Measurements from ENCODE around the gene ZNF653. TPM values are rescaled to one million over a fixed set of nuclear protein-coding genes. Genes with fewer than 3 reads are reported as not detected.
"Not testable (repeated sequence)": the region's sequence is repeated elsewhere in the genome, so short reads cannot be mapped to it uniquely, and the experiment has no call there.

Gene ZNF653
- total RNA-seq, 1 donor from 2014 or later: 5.7 TPM

DNA sequence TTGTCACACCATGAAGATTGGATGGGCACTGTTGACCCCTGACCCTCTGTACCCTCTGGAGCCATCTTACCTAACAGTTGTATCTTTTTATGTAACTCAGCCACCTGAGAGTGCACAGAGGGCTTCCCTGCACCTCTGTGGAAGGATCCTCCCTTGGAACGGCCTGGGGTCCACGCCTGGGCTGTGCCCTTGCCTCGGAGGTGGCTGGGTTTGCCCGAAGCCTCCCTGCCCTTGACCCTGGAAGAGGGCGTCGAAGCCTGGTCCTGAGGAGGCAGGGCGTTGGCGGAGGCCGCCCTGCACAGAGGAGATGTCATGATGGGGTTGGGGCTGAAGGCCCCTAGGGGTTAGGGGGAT lies 71.0 kb downstream of the ZNF653 start:
- Histone ChIP-seq H3K27me3 (ENCODE audit: control insufficient read depth in 3 of 3, insufficient read depth in 3 of 3, low read length in 3 of 3) (peaks cover 0 to 6% (median 0%) of the 10 kb centered on the region in 3 donors), H3K9me3 (ENCODE audit: control insufficient read depth in 3 of 3, low read length in 3 of 3) (no peaks in the 10 kb centered on the region), H3K9ac (ENCODE audit: low read depth in 1 of 3, low read length in 3 of 3) (peak overlapping the region; percentile 45 to 91 (median 65)), H3K4me3 (ENCODE audit: low read length in 3 of 3) (peak overlapping the region; percentile 97 to 99 (median 99)), H3K36me3 (ENCODE audit: control insufficient read depth in 3 of 3, insufficient read depth in 3 of 3, low read length in 3 of 3) (peaks cover 16 to 20% (median 20%) of the 10 kb centered on the region in 3 donors), H3K27ac (ENCODE audit: low read depth, low read length) (peak overlapping the region; percentile 70), H3K4me1 (ENCODE audit: control insufficient read depth in 3 of 3, insufficient read depth in 3 of 3, low read length in 3 of 3) (peaks cover 16 to 21% (median 17%) of the 10 kb centered on the region in 3 donors)

- H3K9me3 ChIP-seq (ENCODE audit: control insufficient read depth in 3 of 3, low read length in 3 of 3); H3K27ac ChIP-seq (ENCODE audit: low read depth, low read length); H3K27me3 ChIP-seq (ENCODE audit: control insufficient read depth in 3 of 3, insufficient read depth in 3 of 3, low read length in 3 of 3); H3K9ac ChIP-seq (ENCODE audit: low read depth in 1 of 3, low read length in 3 of 3); H3K4me3 ChIP-seq (ENCODE audit: low read length in 3 of 3): not testable (repeated sequence)
- H3K36me3 ChIP-seq (ENCODE audit: control insufficient read depth in 3 of 3, insufficient read depth in 3 of 3, low read length in 3 of 3): peaks cover 10 to 19% (median 15%) of the 10 kb centered on the region in 3 donors
- peaks cover 16 to 21% (median 17%) of the 10 kb centered on the region in 3 donors for H3K4me1 ChIP-seq (ENCODE audit: control insufficient read depth in 3 of 3, insufficient read depth in 3 of 3, low read length in 3 of 3)
Measured at GRCh38 chr19:11433526-11433925, 72.1 kb downstream of the ZNF653 start.

Small RNA genes within 50 kb of the gene (small RNA-seq; reads per million reads assigned to genes)
- gene MIR7974 (0.21 reads per million), gene RN7SL833P (0.12 reads per million)

Other genes with a start within 250 kb of the ZNF653 start
- 16.2 TPM for gene DOCK6, start 243.3 kb downstream of the ZNF653 start, total RNA-seq
- not detected for gene TSPAN16, start 209.7 kb downstream of the ZNF653 start, total RNA-seq
- 9.9 TPM for gene RAB3D, start 166.2 kb downstream of the ZNF653 start, total RNA-seq
- gene TMEM205, start 159.6 kb downstream of the ZNF653 start, total RNA-seq: 52.7 TPM
- 7.8 TPM for gene CCDC159, start 159.3 kb downstream of the ZNF653 start, total RNA-seq
- gene PLPPR2, start 150.4 kb downstream of the ZNF653 start, total RNA-seq: 4.7 TPM
- 0.52 TPM for gene SWSAP1, start 131.2 kb downstream of the ZNF653 start, total RNA-seq
- 2.1 TPM for gene EPOR, start 121.5 kb downstream of the ZNF653 start, total RNA-seq
- not detected for gene RGL3, start 86.5 kb downstream of the ZNF653 start, total RNA-seq
- gene ODAD3, start 70.7 kb downstream of the ZNF653 start, total RNA-seq: not detected
- gene PRKCSH, start 70.2 kb downstream of the ZNF653 start, total RNA-seq: 67.8 TPM
- gene ELAVL3, start 24.8 kb downstream of the ZNF653 start, total RNA-seq: not detected
- 43.8 TPM for gene ECSIT, start 23.3 kb upstream of the ZNF653 start, total RNA-seq
- 28.7 TPM for gene CNN1, start 33.0 kb upstream of the ZNF653 start, total RNA-seq
- 16.2 TPM for gene ELOF1, start 53.4 kb upstream of the ZNF653 start, total RNA-seq
- 3.7 TPM for gene ACP5, start 71.8 kb upstream of the ZNF653 start, total RNA-seq
- 30.8 TPM for gene ZNF627, start 91.6 kb upstream of the ZNF653 start, total RNA-seq
- gene ZNF823, start 233.1 kb upstream of the ZNF653 start, total RNA-seq: 19.8 TPM